Nephron progenitor cell (in vitro differentiated cells): ENCODE data around the gene CCDC39.

Experiments
- DNase-seq: peaks from one replicate; pipeline ENCODE4 v3.0.0; 2021
- H3K27ac Mint-ChIP-seq: 2 replicates; pipeline ENCODE4 v1.8.0; 2021; ENCODE audit warnings: mild to moderate bottlenecking, moderate library complexity, mixed read lengths
- H3K27me3 Mint-ChIP-seq: 2 replicates; pipeline ENCODE4 v1.8.0; 2021; ENCODE audit warnings: mild to moderate bottlenecking, low read depth, mixed read lengths; ENCODE audit not compliant: poor library complexity
- H3K36me3 Mint-ChIP-seq: 2 replicates; pipeline ENCODE4 v1.8.0; 2021; ENCODE audit warnings: low read depth, mixed read lengths
- H3K4me1 Mint-ChIP-seq: 2 replicates; pipeline ENCODE4 v1.8.0; 2021; ENCODE audit warnings: mixed read lengths
- H3K4me3 Mint-ChIP-seq: 2 replicates; pipeline ENCODE4 v1.8.0; 2021; ENCODE audit warnings: mild to moderate bottlenecking, moderate library complexity, mixed read lengths
- H3K9me3 Mint-ChIP-seq: 2 replicates; pipeline ENCODE4 v1.8.0; 2021; ENCODE audit warnings: mild to moderate bottlenecking, moderate library complexity, mixed read lengths
- CTCF ChIP-seq: fragments of 200-600 bp; sonication (generic); IDR thresholded peaks from 2 replicates; pipeline ENCODE4 v1.5.0; 2021; ENCODE audit warnings: antibody characterized with exemption

CCDC39 gene

GRCh38 chr3:180679178-180680096 lies at the start of gene CCDC39:
TSS of gene CCDC39 (minus strand) at chr3:180679489. CDS start at chr3:180679380, 109 bp downstream.
- Mint-ChIP-seq H3K9me3 (peaks cover 4% of the 10 kb centered on the region), H3K36me3 (no peaks in the 10 kb centered on the region), H3K27ac (peak within 1 kb of the TSS; percentile 86), H3K4me1 (peaks cover 29% of the 10 kb centered on the region), H3K4me3 (peak within 1 kb of the TSS; percentile 94), H3K27me3 (peaks cover 39% of the 10 kb centered on the region)
- peak; percentile 91 for DNase-seq
- no peak for TF ChIP-seq CTCF

GRCh38 chr3:180720012-180720411 lies 40.7 kb upstream of the CCDC39 start:
- no peak for DNase-seq
- H3K36me3 Mint-ChIP-seq = no peaks in the 10 kb centered on the region
- H3K9me3 Mint-ChIP-seq = no peaks in the 10 kb centered on the region
- H3K4me3 Mint-ChIP-seq = no peak overlapping the region
- TF ChIP-seq CTCF = no peak
- H3K27me3 Mint-ChIP-seq = peaks cover 4% of the 10 kb centered on the region
- H3K27ac Mint-ChIP-seq = no peak overlapping the region
- no peaks in the 10 kb centered on the region for H3K4me1 Mint-ChIP-seq

- Mint-ChIP-seq H3K4me3 (no peak overlapping the region), H3K4me1 (no peaks in the 10 kb centered on the region), H3K36me3 (no peaks in the 10 kb centered on the region), H3K27ac (no peak overlapping the region), H3K9me3 (no peaks in the 10 kb centered on the region), H3K27me3 (no peaks in the 10 kb centered on the region)
- no peak for TF ChIP-seq CTCF
- no peak for DNase-seq
Measured at GRCh38 chr3:180707896-180708295, 28.6 kb upstream of the CCDC39 start.

GRCh38 chr3:180705619-180706018 lies 26.3 kb upstream of the CCDC39 start:
- Mint-ChIP-seq H3K4me3 (no peak overlapping the region), H3K36me3 (no peaks in the 10 kb centered on the region), H3K27ac (no peak overlapping the region), H3K4me1 (no peaks in the 10 kb centered on the region), H3K27me3 (peaks cover 6% of the 10 kb centered on the region), H3K9me3 (peaks cover 4% of the 10 kb centered on the region)
- no peak for DNase-seq
- TF ChIP-seq CTCF = no peak

- H3K27ac Mint-ChIP-seq = no peak overlapping the region
Measured at GRCh38 chr3:180704532-180704931, 25.2 kb upstream of the CCDC39 start.

More at GRCh38 chr3:180704532-180704931, 25.2 kb upstream of the CCDC39 start:
- no peak overlapping the region for H3K4me3 Mint-ChIP-seq
- no peaks in the 10 kb centered on the region for H3K36me3 Mint-ChIP-seq
- H3K4me1 Mint-ChIP-seq = no peaks in the 10 kb centered on the region
- no peak for DNase-seq
- H3K9me3 Mint-ChIP-seq = peaks cover 4% of the 10 kb centered on the region
- no peak for TF ChIP-seq CTCF
- H3K27me3 Mint-ChIP-seq = peaks cover 6% of the 10 kb centered on the region
